ENCODE results near the gene SLC46A1.

The SLC46A1 gene

GRCh38 chr17:28384281-28385036, 21.6 kb downstream of the SLC46A1 start:
- TF ChIP-seq CTCF (IDR thresholded peaks at IDR 0.05; ENCODE audit: low read length, missing control alignments), result no peak
- no peak for DNase-seq (ENCODE audit: low read depth)
- H3K4me3 ChIP-seq (replicated peaks; ENCODE audit: low read depth, low read length), result no peak overlapping the region

- peak; percentile 8 for TF ChIP-seq CTCF (IDR thresholded peaks at IDR 0.05; ENCODE audit: low read length, missing control alignments)
- no peak for DNase-seq (ENCODE audit: low read depth)
- H3K4me3 ChIP-seq (replicated peaks; ENCODE audit: low read depth, low read length), result no peak overlapping the region
Observed at GRCh38 chr17:28381141-28381825, 24.7 kb downstream of the SLC46A1 start.

GRCh38 chr17:28379814-28380801, 25.9 kb downstream of the SLC46A1 start:
- peak; percentile 75 for DNase-seq (ENCODE audit: low read depth)
- H3K4me3 ChIP-seq (replicated peaks; ENCODE audit: low read depth, low read length), result no peak overlapping the region
- TF ChIP-seq CTCF (IDR thresholded peaks at IDR 0.05; ENCODE audit: low read length, missing control alignments), result no peak

GRCh38 chr17:28372945-28373274, 33.1 kb downstream of the SLC46A1 start:
- H3K4me3 ChIP-seq (replicated peaks; ENCODE audit: low read depth, low read length), result peak overlapping the region; percentile 60
- no peak for DNase-seq (ENCODE audit: low read depth)
- TF ChIP-seq CTCF (IDR thresholded peaks at IDR 0.05; ENCODE audit: low read length, missing control alignments), result no peak

- H3K4me3 ChIP-seq (replicated peaks; ENCODE audit: low read depth, low read length), result peak overlapping the region; percentile 60
- no peak for TF ChIP-seq CTCF (IDR thresholded peaks at IDR 0.05; ENCODE audit: low read length, missing control alignments)
- peak; percentile 24 for DNase-seq (ENCODE audit: low read depth)
Observed at GRCh38 chr17:28372203-28372944, 33.6 kb downstream of the SLC46A1 start.

Measured in fibroblast of pulmonary artery (primary cell).